ENCODE measurements around the gene FKBP1A.
"Not testable (repeated sequence)": the region's sequence is repeated elsewhere in the genome, so short reads cannot be mapped to it uniquely, and the experiment has no call there.

FKBP1A gene

GRCh38 chr20:1362484-1362883 is 30.4 kb downstream of the FKBP1A start:
- DNase-seq = no peak

- no peak for DNase-seq
Measured at GRCh38 chr20:1360094-1360846, 32.6 kb downstream of the FKBP1A start.

DNA sequence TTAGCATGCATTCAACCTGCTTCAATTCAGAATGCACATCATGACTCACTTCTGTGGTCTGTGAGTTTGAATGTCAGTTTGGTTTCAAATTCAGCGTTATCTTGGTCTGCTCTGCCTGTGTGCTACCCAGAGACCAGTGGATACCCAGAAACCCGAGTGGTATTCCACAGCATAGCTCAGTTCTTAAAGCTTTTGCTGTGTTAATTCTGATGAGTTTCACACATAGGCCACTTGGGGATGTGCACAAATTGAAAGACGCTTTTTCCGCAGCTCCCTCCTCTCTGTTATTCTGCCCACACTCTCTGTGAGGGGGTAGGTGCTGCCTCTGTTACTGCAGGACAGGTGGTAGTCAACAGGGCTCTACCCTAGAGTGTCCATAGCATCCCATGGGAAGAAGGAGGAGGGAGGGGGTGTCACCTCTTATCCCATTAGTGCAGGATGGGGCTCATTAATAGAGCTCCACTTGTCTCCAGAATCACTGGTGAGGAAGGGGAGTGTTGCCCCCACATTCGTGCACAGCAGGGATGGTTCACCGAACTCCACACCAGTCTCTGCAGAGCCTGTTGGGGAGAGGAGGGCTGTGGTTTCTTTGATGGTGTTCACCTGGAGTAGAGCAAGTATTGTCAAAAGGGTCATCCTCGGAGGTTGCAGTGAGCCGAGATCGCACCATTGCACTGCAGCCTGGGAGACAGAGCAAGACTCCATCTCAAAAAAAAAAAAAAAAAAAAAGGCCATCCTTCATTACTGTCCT is 34.8 kb downstream of the FKBP1A start:
- no peak for DNase-seq

DNA sequence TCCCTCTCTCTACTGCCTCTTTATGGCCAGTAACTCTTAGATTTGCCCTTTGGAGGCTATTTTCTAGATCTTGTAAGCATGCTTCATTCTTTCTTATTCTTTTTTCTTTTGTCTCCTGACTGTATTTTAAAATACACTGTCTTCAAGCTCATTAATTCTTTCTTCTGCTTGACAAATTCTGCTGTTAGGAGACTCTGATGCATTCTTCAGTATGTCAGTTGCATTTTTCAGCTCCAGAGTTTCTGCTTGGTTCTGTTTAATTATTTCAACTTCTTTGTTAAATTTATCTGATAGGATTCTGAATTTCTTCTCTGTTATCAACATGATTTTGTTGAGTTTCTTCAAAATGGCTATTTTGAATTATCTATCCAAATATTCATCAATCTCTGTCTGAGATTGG is 38.9 kb downstream of the FKBP1A start:
- DNase-seq = no peak

GRCh38 chr20:1346315-1346969 is 46.4 kb downstream of the FKBP1A start:
- no peak for DNase-seq

GRCh38 chr20:1345756-1346093 is 47.1 kb downstream of the FKBP1A start:
- no peak for DNase-seq

DNA sequence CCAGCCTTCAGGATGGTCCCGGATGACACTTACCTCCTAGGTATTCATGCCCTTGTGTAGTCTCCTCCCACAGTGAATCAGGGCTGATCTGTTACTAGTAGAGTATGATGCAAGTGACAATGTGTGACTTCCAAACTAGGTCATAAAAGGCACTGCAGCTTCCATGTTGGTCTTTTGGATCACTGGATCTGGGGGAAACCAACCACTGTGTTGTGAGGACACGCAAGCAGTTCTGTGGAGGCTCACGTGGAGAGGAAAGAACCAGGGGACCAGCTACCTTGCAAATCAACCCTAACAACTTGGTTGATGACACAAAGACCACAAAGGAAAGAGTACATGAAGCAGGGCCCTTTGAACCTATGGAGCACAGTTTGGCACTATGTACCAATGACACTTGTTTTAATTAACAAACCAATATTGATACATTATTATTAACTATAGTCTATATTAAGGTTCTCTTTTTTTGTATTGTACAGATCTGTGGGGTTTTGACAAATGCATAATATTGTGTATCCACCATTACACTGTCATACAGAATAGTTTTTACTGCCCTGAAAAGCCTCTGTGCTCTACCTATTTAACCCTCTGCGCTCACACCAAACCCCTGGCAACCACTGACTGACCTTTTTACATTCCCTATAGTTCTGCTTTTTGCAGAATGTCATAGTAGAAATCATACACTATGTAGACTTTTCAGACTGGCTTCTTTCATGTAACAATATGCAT is 47.7 kb downstream of the FKBP1A start:
- DNase-seq = no peak

GRCh38 chr20:1343446-1344124 is 49.3 kb downstream of the FKBP1A start:
- not testable (repeated sequence) for DNase-seq

DNA sequence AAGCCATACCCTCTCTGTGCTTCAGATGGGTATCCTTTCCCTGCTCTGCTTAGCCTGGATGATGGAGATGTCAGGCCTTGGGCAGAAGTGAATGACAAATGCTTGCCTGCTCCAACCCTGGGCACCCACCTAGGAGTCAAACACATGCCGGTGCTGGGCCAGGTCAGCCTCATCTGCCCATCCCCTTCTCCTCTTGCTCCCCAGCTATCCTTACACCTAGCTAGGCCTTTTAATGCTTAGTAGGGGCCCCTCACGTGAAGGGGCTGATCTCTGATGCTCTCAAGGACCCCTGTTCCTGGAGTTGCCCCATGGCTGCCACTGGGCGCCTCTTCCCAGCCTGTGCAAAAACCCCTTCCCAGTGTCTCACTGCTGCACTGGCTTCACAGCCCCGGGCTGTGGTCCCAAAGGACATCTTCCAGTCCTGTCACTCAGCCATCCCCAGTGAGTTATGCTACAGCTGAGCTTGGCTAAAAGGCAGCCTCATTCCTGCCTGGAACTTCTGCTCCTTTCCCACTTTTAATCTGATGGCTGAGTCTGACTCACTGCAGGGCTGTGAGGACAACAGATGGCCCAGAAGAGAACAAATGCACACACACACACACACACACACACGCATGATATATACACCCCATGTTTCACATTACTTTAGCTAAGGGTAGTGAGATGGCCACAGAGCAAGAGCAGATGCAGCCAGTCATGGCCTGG is 51.1 kb downstream of the FKBP1A start:
- no peak for DNase-seq

DNA sequence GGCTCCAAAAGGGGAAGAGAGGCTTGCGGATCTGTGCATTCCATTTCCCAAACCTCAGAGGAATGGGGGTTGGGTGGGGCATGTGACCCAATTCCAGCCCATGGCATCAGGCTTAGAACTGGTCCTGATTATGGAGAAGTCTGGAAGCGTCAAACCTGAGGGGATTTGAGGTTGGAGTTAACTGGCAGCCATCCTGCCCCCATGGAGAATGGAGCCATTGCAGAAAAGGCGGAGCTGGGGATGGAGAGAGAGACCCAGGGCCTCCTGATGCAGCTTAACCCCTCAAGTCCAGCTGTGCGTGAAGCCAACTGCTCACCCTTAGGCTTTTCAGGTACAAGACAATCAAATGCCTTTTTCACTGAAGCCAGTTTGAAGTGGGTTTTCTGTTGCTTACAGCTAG is 54.1 kb downstream of the FKBP1A start:
- no peak for DNase-seq

GRCh38 chr20:1338096-1338495 is 54.8 kb downstream of the FKBP1A start:
- no peak for DNase-seq

- DNase-seq = no peak
Measured at GRCh38 chr20:1337441-1337840, 55.4 kb downstream of the FKBP1A start.

GRCh38 chr20:1336699-1337367 is 56.0 kb downstream of the FKBP1A start:
- DNase-seq = no peak

DNA sequence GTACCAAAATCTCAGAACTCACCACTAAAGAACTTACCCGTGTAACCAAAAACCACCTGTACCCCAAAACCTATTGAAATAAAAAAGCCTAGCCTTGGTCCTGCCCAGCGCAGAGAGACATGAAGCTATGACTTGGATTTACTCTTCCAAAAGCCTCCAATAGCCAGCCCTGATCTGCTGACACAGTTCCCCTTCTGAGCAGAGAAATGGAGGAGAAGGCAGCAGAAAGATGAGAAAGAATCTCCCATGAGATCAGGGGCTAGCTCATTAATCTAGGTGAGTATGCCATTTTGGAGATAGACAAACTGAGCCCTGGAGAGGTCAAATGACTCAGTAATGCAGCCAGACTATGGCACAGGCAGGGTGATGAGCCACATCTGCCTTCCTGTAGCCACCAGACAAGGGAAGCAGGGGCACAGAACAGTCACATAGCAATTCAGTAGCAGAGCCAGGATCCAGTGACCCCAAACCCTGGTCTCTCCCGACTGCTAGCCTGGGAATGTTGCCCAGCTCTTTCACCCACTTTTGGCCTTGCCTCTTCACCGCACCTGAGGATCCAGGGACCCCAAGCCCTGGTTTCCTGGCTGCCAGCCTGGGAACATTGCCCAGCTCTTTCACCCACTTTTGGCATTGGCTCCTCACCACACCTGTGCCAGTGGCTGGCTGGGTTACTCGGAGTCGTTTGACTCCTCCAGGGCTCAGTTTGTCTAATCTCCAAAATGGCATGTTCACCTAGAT is 56.7 kb downstream of the FKBP1A start:
- no peak for DNase-seq

DNA sequence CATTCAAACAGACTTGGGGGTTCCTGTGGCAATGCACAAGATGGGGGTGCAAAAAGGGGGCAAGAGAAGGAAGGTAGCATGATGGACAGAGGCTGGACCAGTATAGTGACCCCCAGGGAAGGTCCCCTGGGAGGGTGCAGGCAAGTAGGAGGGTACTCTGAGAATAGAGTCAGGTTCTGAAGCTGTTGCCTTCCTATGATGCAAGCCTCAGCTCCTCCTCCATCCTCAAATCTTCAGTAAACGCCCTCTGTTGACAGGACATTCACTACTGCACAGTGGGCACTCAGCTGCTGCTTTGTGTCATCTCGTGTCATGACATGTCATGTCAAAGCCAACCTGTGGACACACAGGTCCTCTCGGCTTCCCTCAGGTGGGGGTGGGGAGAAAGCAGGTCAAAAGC is 58.1 kb downstream of the FKBP1A start:
- peak; percentile 23 for DNase-seq

GRCh38 chr20:1334370-1334731 is 58.5 kb downstream of the FKBP1A start:
- no peak for DNase-seq

DNA sequence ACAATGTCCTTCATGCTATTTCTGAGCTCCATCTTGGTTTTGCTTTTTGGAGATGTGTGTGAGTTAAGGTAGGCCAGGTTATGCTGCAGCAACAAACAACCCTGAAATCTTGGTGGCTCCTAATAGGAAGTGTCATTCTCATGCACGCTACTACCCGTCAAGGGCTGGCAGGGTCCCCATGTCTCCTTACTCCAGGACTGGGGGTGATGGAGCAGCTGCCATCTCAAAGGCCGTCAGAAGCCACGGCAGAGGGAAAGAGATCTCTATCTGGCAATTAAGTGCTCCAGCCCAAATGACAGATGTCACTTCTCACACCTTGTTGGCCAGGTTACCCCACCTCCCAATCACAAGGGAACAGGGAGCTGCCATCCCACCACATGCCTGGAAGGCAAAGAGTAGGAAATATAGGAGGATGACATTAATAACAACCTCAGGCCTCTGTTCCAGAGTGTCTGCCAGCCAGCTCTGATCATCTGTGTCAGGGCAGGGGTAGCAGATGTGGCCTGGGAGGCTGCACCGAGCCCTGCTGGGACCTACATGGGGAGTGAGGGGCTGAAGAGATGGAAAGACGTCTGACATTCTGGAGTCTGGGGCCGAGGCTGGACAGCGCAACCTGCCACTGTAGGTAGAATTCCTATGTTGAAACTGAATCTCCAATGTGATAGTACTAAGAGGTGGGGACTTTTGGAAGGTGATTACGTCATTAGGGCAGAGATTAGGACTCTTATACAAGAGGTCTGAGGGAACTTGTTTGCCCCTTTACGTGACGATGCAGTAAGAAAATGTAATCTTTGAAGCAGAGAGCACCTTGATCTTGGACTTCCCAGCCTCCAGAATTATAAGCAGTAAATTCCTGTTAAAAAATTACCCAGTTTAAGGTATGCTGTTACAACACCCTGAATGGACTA is 59.1 kb downstream of the FKBP1A start:
- no peak for DNase-seq

DNA sequence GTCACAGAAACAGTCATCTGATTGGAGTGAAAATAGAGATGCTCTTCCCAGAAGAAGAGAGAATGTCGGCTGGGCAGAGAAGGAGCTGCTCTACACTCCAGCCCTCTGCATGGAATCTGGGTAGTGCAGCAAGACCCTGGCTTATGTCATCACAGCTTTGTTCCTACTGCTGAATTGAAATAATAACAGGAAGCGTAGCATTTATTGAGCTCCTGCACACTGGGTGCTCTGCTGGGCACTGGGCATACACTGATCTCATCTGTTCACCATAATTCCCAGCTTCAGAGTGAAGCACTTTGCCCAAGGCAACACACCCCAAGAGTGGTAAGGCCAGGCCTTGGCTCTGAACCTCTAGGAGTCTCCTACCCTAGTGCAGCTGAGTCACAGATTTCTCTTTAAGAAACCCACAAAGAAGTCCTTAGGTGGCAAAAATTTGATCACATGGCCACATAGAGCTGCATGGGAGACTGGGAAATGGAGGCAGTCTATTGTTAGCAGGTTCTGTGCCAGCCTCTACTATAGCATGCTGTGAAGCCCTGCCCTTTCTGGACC is 60.0 kb downstream of the FKBP1A start:
- DNase-seq = no peak

GRCh38 chr20:1331801-1332453 is 60.9 kb downstream of the FKBP1A start:
- no peak for DNase-seq

Measured in NCI-H510A (cell line).